Stimulated activated naive B cell treated with anti-CD40 and anti-IgM and Interleukin-4, amounts not matched to agents 10 μg/mL and 1 μg/mL and 100 μg/mL, for 72 hours (primary cell): ENCODE results near the gene UCP2.
A peak's percentile ranks its signal among the peaks of the same experiment; 100 is the strongest.
"Not testable (repeated sequence)": the region's sequence is repeated elsewhere in the genome, so short reads cannot be mapped to it uniquely, and the experiment has no call there.

Experiments
- ATAC-seq, 2 donors: fragments of 150-1000 bp; cut with Tn5 transposase; replicated peaks; 2 replicates each; pipeline ENCODE4 v1.10.0; 2021; ENCODE audit warnings: moderate library complexity in 1 of 2
- DNase-seq: peaks from one replicate; pipeline ENCODE4 v3.0.0; 2021
- H3K27ac Mint-ChIP-seq: one replicate; pipeline ENCODE4 v1.8.0; 2022; ENCODE audit warnings: mild to moderate bottlenecking, mixed read lengths
- H3K27me3 Mint-ChIP-seq, 2 donors: one replicate each; pipeline ENCODE4 v1.8.0; 2022; ENCODE audit warnings: mixed read lengths in 2 of 2
- H3K36me3 Mint-ChIP-seq, 2 donors: one replicate each; pipeline ENCODE4 v1.8.0; 2022; ENCODE audit warnings: mixed read lengths in 2 of 2, mild to moderate bottlenecking in 1 of 2
- H3K4me1 Mint-ChIP-seq, 2 donors: one replicate each; pipeline ENCODE4 v1.8.0; 2022; ENCODE audit warnings: mixed read lengths in 2 of 2, mild to moderate bottlenecking in 1 of 2
- H3K4me3 Mint-ChIP-seq, 2 donors: one replicate each; pipeline ENCODE4 v1.8.0; 2022; ENCODE audit warnings: mild to moderate bottlenecking in 2 of 2, mixed read lengths in 2 of 2, moderate library complexity in 1 of 2
- H3K9me3 Mint-ChIP-seq, 2 donors: one replicate each; pipeline ENCODE4 v1.8.0; 2022; ENCODE audit warnings: mixed read lengths in 2 of 2, mild to moderate bottlenecking in 1 of 2

Gene UCP2

GRCh38 chr11:73991471-73992006 is 8.9 kb upstream of the UCP2 start:
- Mint-ChIP-seq H3K27ac (peak overlapping the region; percentile 81), H3K27me3 (no peaks in the 10 kb centered on the region)

DNA sequence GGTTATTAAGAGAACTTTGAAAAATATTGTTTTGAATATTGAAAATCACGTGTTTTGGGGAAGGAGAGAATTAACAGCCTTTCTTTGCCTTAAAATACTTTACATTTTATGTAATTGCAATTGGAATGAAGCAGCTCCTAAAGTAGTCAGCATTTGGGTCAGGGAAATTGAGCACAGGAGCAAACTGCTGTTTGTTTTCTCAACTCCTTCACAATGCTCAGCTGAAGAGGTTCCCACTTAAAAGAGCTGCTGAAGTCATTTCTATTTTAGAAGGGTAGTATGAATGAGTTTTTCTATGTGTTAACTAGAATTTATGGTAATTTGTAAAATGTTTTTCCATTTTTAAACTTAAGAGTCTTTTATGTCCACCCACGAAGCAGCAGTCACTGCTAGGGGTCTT is 8.1 kb upstream of the UCP2 start:
- no peaks in the 10 kb centered on the region for H3K36me3 Mint-ChIP-seq
- DNase-seq (no peak), ATAC-seq (no peak)
- H3K27me3 Mint-ChIP-seq, result no peaks in the 10 kb centered on the region
- H3K9me3 Mint-ChIP-seq, result no peaks in the 10 kb centered on the region
- no peak overlapping the region for H3K27ac Mint-ChIP-seq
- peaks cover 18 to 37% of the 10 kb centered on the region in 2 donors for H3K4me1 Mint-ChIP-seq
- H3K4me3 Mint-ChIP-seq, result no peak overlapping the region

More at GRCh38 chr11:73991471-73992006, 8.9 kb upstream of the UCP2 start:
- peaks cover 20 to 45% of the 10 kb centered on the region in 2 donors for H3K4me1 Mint-ChIP-seq
- no peaks in the 10 kb centered on the region for H3K9me3 Mint-ChIP-seq
- ATAC-seq (peak; percentile 71), DNase-seq (no peak)
- no peaks in the 10 kb centered on the region for H3K36me3 Mint-ChIP-seq
- peak overlapping the region; percentile 46 to 48 for H3K4me3 Mint-ChIP-seq

GRCh38 chr11:73989156-73989555 is 6.5 kb upstream of the UCP2 start:
- Mint-ChIP-seq H3K9me3 (no peaks in the 10 kb centered on the region), H3K4me1 (peaks cover 15 to 25% of the 10 kb centered on the region in 2 donors), H3K36me3 (no peaks in the 10 kb centered on the region), H3K4me3 (no peak overlapping the region), H3K27me3 (no peaks in the 10 kb centered on the region), H3K27ac (no peak overlapping the region)
- ATAC-seq (no peak), DNase-seq (no peak)

DNA sequence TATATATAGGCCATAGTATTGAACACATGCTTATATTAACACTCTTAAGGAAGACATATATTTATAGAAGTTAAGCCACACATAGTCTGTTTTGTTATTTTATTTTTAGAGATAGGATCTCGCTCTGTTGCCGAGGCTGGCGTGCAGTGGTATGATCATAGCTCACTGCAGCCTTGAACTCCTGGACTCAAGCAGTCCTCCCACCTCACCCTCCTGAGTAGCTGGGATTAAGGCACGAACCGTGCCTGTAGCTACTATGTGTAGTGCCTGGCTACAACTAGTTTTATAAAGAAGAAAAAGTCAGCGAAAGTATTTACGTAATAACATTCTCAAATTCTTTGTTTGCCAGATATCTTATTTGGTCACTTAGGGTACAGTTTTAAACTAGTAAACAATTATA is 5.6 kb upstream of the UCP2 start:
- Mint-ChIP-seq H3K4me3 (no peak overlapping the region), H3K27ac (no peak overlapping the region), H3K4me1 (peaks cover 22 to 31% of the 10 kb centered on the region in 2 donors), H3K9me3 (no peaks in the 10 kb centered on the region), H3K36me3 (no peaks in the 10 kb centered on the region), H3K27me3 (no peaks in the 10 kb centered on the region)
- ATAC-seq (no peak), DNase-seq (no peak)

DNA sequence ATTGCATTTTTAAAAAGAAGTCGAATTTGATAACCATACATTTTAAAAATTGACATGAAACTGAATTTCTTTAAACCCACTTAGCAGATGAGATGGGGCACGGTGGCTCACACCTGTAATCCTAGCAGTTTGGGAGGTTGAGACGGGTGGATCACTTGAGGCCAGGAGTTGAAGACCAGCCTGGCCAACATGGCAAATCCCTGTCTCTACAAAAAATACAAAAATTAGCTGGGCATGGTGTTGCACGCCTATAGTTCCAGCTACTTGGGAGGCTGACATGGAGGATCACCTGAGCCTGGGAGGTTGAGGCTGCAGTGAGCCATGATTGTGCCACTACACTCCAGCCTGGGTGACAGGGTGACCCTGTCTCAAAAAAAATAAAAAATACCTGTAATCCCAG is 3.0 kb upstream of the UCP2 start:
- DNase-seq, H3K4me3 Mint-ChIP-seq, ATAC-seq, H3K9me3 Mint-ChIP-seq, H3K27me3 Mint-ChIP-seq: not testable (repeated sequence)
- Mint-ChIP-seq H3K27ac (peak overlapping the region; percentile 42), H3K36me3 (peaks cover 20 to 23% of the 10 kb centered on the region in 2 donors), H3K4me1 (peaks cover 18 to 19% of the 10 kb centered on the region in 2 donors)

DNA sequence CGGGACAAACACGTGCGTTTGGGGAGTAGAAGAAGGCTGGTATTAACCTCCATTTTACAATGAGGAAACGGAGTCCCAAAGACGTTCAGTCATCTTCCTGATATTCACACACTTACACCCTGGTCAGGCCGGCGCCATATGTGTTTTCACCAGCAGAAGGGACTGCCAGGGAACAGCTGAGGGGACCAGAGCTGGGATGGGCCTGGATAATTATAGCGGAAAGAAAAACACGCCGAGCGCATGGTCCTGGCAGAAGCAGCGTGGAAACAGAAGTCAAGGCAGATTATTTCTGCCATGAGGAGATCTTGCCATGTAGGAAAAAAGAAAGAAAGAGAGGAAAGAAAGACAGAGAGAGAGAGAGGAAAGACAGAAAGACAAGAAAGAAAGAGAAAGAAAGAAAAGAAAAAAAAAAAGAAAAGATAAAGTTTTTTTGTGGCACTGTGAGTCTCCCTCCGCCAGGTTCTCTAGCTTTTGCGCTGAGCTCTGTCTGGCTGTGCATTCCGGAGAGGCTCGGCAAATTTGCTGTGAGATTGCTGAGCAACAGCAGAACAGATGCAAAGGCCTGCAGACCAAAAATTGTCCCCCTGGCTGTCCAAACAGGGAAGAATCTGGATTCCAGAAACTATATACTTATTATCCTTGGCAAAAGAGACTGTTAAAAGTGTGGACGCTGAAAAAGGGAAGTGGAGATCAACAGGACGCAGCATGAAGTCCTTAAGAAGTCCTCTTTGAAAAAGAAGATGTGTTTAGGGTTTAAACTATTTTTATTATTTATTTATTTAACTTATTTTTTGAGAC is 1.3 kb upstream of the UCP2 start:
- DNase-seq (no peak), ATAC-seq (no peak)
- peaks cover 33 to 35% of the 10 kb centered on the region in 2 donors for H3K4me1 Mint-ChIP-seq
- peaks cover 31 to 38% of the 10 kb centered on the region in 2 donors for H3K36me3 Mint-ChIP-seq
- H3K27ac Mint-ChIP-seq, result peak overlapping the region; percentile 100
- no peaks in the 10 kb centered on the region for H3K9me3 Mint-ChIP-seq
- H3K4me3 Mint-ChIP-seq, result peak overlapping the region; percentile 97 to 100
- H3K27me3 Mint-ChIP-seq, result no peaks in the 10 kb centered on the region

DNA sequence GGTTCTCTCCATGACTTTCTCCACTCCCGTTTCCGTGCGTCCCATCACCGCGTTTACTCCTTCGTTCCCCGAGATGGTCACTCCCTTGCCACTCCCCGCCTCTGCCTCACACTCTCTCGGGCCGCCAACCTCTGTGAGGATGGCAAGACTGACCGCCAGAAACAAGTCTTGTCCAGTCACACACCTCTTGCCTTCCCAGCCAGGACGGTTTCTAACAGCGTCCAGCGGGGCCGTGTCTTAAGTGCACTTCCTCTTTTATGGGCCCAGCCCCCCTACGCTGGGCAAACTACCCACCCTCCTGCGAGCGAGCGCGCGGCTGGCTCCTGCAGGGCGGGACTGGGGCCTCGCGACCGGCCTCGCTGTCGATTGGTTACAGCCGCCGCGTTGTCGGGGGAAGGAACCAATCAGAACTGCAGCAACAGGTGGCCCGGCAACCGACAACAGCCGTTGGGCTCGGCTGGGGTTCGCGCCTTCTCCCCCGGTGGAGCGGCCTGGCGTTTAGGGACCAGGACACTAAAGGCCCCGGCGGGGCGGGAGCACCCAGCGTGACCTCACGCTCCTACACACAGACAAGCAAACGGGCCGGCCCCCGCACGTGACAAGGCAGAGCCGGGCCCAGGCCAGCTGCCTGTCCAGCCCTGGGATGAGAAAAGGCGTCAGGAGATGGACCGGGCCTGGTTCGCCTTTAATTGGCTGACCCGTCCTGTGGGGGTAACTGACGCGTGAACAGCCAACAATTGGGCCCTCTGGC is 522 bp upstream of the UCP2 start:
- H3K27ac Mint-ChIP-seq, result peak overlapping the region; percentile 100
- ATAC-seq, result peak; percentile 74 to 79
- H3K4me1 Mint-ChIP-seq, result peaks cover 35 to 39% of the 10 kb centered on the region in 2 donors
- H3K4me3 Mint-ChIP-seq, result peak overlapping the region; percentile 97 to 100
- peaks cover 39 to 45% of the 10 kb centered on the region in 2 donors for H3K36me3 Mint-ChIP-seq
- no peaks in the 10 kb centered on the region for H3K9me3 Mint-ChIP-seq
- no peaks in the 10 kb centered on the region for H3K27me3 Mint-ChIP-seq
- DNase-seq, result peak; percentile 95

DNA sequence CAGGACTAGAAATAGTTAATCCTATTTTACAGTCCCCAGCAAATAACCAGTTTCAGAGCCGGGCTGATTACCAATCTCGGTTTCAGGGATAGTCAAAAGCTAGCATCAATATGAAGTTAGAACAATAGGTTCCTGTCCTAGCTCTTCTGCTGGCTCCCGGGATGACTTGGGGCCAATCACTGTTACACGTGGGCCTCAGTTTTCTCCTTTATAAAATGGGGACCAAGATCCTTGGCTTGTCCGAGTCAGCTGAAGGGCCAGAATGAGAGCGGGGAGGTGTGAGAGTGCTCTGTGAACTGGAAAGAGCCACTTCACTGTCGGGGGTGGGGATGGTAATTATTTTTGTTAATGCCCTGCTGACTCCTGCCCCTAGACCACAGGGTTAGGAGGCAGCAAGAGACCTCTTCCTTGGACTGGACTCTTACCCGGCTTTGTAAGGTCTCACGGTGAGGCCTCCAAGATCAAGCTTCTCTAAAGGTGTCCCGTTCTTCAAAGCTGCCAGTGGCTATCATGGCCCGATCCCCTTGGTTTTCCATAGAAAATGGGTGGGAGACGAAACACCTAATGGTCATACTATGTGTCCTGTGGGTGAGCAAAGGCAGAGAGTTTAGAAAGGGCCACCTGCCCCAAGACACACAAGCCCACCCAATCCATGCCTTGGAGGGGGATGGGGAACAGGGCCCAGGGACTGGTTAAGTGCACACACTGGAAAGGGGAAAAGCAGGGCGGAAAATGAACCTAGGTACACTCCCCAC is 1.4 kb downstream of the UCP2 start:
- Mint-ChIP-seq H3K27ac (peak overlapping the region; percentile 98), H3K27me3 (no peaks in the 10 kb centered on the region), H3K4me3 (peak overlapping the region; percentile 97 to 100), H3K36me3 (peaks cover 51 to 65% of the 10 kb centered on the region in 2 donors), H3K4me1 (peaks cover 44 to 54% of the 10 kb centered on the region in 2 donors), H3K9me3 (no peaks in the 10 kb centered on the region)
- DNase-seq (no peak), ATAC-seq (no peak)

DNA sequence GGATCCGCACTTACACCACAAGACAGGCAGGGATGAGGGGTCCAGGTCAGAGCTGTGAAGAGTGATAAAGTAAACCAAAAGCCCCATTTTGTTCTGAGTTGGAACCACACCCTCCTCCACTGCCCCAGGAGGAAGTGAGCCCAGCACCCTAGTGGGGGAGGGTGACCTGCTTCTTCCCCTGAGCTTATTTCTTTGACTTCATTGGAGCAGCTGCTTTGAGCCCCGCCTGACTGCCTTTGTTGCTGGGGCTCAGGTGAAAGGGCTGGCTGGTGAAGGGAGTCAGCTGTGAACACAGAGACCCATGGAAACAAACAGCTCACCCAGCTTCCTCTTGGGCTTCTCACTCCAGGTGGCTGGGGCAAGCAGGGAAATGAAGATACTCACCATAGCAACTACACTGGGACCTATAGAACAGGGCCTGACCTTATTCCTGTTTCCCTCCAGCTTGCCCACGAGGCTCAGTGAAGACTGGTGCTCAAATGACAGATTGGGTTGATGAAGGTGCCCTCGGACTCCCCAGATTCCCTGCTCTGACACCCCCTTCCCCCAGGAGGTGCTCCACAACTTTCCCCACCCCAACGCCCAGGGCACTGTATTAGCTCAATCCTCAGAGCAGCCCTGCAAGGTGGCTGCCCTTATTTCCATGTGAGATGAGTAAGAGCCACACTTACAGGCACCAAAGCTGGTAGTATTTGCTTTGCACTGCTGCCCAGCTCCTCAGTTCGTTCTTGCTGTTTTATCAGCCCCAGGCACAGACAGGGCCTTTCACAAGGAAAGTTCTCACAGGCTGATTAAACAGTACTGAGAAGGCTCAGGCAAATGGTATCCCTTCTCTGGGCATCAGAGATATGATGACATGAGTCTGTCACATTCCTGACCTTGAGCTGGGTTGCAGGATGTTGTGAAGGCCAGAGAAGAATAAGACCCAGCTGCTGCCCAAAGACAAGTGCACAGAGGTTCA is 2.4 kb downstream of the UCP2 start:
- peak overlapping the region; percentile 97 to 100 for H3K4me3 Mint-ChIP-seq
- H3K27ac Mint-ChIP-seq, result peak overlapping the region; percentile 98
- H3K27me3 Mint-ChIP-seq, result no peaks in the 10 kb centered on the region
- peaks cover 50 to 64% of the 10 kb centered on the region in 2 donors for H3K4me1 Mint-ChIP-seq
- peak; percentile 70 to 73 for ATAC-seq
- H3K36me3 Mint-ChIP-seq, result peaks cover 60 to 74% of the 10 kb centered on the region in 2 donors
- DNase-seq, result peak; percentile 86
- H3K9me3 Mint-ChIP-seq, result no peaks in the 10 kb centered on the region

DNA sequence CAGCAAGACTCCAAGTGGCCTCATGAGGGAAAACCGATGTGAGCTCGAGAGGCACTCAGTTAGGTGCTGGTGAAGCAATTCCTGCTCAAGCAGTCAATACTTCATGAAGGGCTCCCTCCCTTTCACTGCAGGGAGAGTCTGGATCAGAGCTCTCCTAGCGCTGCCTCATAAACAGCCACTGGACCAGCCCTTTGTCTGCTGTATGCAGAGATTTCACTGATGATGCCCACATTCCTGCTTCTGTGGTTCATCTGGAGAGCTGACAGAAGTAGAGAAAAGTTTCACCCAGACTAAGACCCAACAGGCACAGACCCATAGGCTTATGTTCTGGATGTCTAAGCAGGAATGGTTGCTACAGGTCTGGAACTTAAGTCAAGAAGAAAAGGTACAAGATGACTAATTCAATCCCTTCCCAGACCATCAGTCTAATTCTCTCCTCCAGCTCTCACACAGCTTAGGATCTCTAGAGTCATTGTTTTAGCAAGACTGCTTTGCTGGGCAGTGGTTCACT is 4.0 kb downstream of the UCP2 start:
- Mint-ChIP-seq H3K4me1 (peaks cover 60 to 75% of the 10 kb centered on the region in 2 donors), H3K27me3 (no peaks in the 10 kb centered on the region), H3K9me3 (no peaks in the 10 kb centered on the region), H3K36me3 (peaks cover 71 to 91% of the 10 kb centered on the region in 2 donors), H3K4me3 (peak overlapping the region; percentile 67 to 77), H3K27ac (peak overlapping the region; percentile 98)
- ATAC-seq (no peak), DNase-seq (no peak)

DNA sequence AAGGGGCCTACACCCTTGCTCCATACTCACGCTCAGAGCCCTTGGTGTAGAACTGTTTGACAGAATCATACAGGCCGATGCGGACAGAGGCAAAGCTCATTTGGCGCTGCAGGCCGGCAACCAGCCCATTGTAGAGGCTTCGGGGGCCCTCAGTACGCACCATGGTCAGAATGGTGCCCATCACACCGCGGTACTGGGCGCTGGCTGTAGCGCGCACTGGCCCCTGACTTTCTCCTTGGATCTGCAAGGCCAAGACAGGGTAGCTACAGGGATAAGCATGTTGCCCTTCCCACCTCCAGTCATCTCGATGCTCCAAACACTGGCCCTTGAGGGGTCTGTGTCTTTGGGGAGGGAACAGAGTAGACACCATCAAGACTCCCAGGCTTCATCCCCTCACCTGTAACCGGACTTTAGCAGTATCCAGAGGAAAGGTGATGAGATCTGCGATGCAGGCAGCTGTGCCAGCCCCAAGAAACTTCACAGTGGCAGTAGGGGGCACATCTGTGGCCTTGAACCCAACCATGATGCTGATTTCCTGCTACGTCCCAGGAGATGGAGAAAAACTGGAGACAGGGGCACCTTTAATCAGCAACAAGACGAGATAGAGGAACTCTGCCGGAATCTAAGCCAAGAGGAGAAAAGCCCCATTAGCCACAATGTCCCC is 4.7 kb downstream of the UCP2 start:
- peaks cover 73 to 94% of the 10 kb centered on the region in 2 donors for H3K36me3 Mint-ChIP-seq
- ATAC-seq (no peak), DNase-seq (no peak)
- no peaks in the 10 kb centered on the region for H3K27me3 Mint-ChIP-seq
- H3K4me1 Mint-ChIP-seq, result peaks cover 60 to 75% of the 10 kb centered on the region in 2 donors
- peak overlapping the region; percentile 69 for H3K27ac Mint-ChIP-seq
- H3K4me3 Mint-ChIP-seq, result peak overlapping the region in 1 of 2 donors; percentile 5
- H3K9me3 Mint-ChIP-seq, result no peaks in the 10 kb centered on the region

DNA sequence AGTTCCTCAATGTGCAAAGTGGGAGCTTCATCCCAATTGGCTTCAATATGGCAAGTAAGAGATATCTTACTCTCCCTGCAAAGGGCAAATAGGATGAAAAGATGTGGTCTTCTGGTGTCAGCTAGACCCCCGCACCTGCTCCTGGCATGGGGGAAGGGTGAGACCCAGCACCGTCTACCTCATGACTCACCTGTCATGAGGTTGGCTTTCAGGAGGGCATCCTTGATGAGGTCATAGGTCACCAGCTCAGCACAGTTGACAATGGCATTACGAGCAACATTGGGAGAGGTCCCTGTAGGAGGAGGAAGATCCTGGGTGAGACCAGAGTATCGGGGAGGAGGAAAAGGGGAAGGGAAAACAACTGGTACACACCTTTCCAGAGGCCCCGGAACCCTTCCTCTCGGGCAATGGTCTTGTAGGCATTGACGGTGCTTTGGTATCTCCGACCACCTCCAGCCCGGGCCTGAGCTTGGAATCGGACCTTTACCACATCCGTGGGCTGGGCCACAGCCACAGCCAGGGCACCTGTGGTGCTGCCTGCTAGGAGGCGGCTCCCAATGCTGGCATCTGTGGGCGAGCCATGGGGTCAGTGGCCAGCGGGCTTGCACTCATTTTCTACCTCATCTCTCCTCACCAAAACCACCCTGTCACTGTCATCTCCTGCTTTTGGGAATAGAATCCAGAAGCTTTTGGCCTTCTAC is 6.0 kb downstream of the UCP2 start:
- H3K36me3 Mint-ChIP-seq, result peaks cover 65 to 86% of the 10 kb centered on the region in 2 donors
- no peak for DNase-seq
- H3K27me3 Mint-ChIP-seq, result no peaks in the 10 kb centered on the region
- H3K27ac Mint-ChIP-seq, result peak overlapping the region; percentile 69
- H3K9me3 Mint-ChIP-seq, result no peaks in the 10 kb centered on the region
- ATAC-seq, result no peak
- peaks cover 62 to 87% of the 10 kb centered on the region in 2 donors for H3K4me1 Mint-ChIP-seq
- peak overlapping the region in 1 of 2 donors; percentile 23 for H3K4me3 Mint-ChIP-seq
